Thyroid gland (tissue), 4 donors: ENCODE data around the gene PPP1CC.

Experiments used
- POLR2A ChIP-seq, 2 donors: fragments of 450-650 bp; IDR thresholded peaks; one replicate each; pipeline ENCODE4 v1.6.1; 2017; ENCODE audit warnings: antibody characterized with exemption in 2 of 2, mild to moderate bottlenecking in 2 of 2, moderate library complexity in 1 of 2
- TF ChIP-seq, protein P1 (sequence below), 6 experiments: fragments of 200-600 bp in 3 of 6; fragments of 450-650 bp in 3 of 6; sonication (generic) in 3 of 6; IDR thresholded peaks; one replicate each; pipeline ENCODE4 v1.5.1; 2016 to 2019; ENCODE audit warnings: antibody characterized with exemption in 6 of 6, mild to moderate bottlenecking in 2 of 6, inconsistent platforms in 1 of 6, moderate library complexity in 1 of 6

DNA sequence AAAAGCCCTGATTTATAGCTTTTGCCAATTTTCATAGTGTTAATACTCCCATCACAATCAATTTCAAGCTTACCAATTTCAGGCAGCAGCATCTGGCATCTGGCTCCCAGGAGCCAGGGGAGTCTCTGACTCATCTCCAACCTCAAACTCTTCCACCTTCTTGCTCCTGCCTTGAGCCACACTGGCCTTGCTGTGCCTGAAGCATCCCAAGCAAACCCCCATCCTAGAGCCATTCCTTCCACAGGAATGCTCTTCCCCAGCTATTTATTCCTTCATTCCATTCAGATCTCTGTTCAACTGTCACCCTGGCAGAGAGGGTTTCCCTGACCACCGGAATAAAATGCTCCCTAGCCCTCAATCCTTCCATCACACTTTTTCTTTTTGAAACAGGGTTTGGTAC is 13.9 kb upstream of the PPP1CC start:
- TF ChIP-seq, protein P1, sequence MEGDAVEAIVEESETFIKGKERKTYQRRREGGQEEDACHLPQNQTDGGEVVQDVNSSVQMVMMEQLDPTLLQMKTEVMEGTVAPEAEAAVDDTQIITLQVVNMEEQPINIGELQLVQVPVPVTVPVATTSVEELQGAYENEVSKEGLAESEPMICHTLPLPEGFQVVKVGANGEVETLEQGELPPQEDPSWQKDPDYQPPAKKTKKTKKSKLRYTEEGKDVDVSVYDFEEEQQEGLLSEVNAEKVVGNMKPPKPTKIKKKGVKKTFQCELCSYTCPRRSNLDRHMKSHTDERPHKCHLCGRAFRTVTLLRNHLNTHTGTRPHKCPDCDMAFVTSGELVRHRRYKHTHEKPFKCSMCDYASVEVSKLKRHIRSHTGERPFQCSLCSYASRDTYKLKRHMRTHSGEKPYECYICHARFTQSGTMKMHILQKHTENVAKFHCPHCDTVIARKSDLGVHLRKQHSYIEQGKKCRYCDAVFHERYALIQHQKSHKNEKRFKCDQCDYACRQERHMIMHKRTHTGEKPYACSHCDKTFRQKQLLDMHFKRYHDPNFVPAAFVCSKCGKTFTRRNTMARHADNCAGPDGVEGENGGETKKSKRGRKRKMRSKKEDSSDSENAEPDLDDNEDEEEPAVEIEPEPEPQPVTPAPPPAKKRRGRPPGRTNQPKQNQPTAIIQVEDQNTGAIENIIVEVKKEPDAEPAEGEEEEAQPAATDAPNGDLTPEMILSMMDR (IDR thresholded peaks at IDR 0.05), result no peak
- TF ChIP-seq POLR2A (IDR thresholded peaks at IDR 0.05), result no peak
